Ectodermal cell (in vitro differentiated cells): Measurements from ENCODE around the gene DCUN1D4.

Experiments
- H3K27ac ChIP-seq: 2 replicates; pipeline ENCODE4 v1.7.0; 2013; ENCODE audit warnings: mild to moderate bottlenecking, low read depth, low read length; ENCODE audit not compliant: insufficient read depth, poor library complexity, severe bottlenecking
- H3K27me3 ChIP-seq: 2 replicates; pipeline ENCODE4 v1.7.0; 2013; ENCODE audit warnings: mild to moderate bottlenecking, low read length; ENCODE audit not compliant: insufficient read depth, control insufficient read depth, poor library complexity, severe bottlenecking
- H3K36me3 ChIP-seq: one replicate; pipeline ENCODE4 v1.7.0; 2013; ENCODE audit warnings: low read length; ENCODE audit not compliant: control insufficient read depth, insufficient read depth
- H3K4me1 ChIP-seq: one replicate; pipeline ENCODE4 v1.7.0; 2013; ENCODE audit warnings: low read length; ENCODE audit not compliant: control insufficient read depth, insufficient read depth
- H3K4me3 ChIP-seq: 2 replicates; pipeline ENCODE4 v1.7.0; 2013; ENCODE audit warnings: low read depth, low read length, control low read depth; ENCODE audit not compliant: insufficient read depth
- H3K9me3 ChIP-seq: 2 replicates; pipeline ENCODE4 v1.7.0; 2013; ENCODE audit warnings: mild to moderate bottlenecking, low read length, moderate library complexity; ENCODE audit not compliant: control insufficient read depth
- WGBS, 2 experiments: methylation state at CpG; one replicate each; pipeline ENCODE4 v1.1.7; 2013; ENCODE audit warnings: missing lambda C conversion rate in 2 of 2; 5-methylcytosine and 5-hydroxymethylcytosine counted together

The DCUN1D4 gene

DNA sequence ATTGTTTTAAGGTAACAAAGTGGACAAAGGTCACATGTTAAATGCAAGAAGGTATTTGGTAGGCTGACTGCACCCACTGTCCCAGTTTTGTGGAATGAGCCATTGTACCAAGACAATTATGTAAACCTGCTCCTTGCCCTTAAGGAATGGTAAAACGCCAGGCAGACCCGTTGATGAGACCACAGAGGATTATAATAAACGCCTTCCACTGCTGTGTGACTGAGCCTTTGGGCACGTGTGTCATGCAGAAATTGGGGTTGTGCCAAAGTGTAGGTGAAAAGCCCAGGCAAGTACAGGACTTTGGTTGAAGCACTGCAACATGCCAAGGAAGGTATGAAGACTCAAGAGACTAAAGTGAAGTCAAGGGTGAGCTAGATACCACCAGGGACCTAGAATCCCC lies 117.5 kb downstream of the DCUN1D4 start:
- no peaks in the 10 kb centered on the region for H3K27me3 ChIP-seq
- no peak overlapping the region for H3K4me3 ChIP-seq
- H3K4me1 ChIP-seq = no peaks in the 10 kb centered on the region
- no peaks in the 10 kb centered on the region for H3K36me3 ChIP-seq
- 91% methylated on average over 4 of the region's 4 CpGs for WGBS, 2 experiments
- H3K9me3 ChIP-seq = no peaks in the 10 kb centered on the region
- H3K27ac ChIP-seq = no peak overlapping the region

DNA sequence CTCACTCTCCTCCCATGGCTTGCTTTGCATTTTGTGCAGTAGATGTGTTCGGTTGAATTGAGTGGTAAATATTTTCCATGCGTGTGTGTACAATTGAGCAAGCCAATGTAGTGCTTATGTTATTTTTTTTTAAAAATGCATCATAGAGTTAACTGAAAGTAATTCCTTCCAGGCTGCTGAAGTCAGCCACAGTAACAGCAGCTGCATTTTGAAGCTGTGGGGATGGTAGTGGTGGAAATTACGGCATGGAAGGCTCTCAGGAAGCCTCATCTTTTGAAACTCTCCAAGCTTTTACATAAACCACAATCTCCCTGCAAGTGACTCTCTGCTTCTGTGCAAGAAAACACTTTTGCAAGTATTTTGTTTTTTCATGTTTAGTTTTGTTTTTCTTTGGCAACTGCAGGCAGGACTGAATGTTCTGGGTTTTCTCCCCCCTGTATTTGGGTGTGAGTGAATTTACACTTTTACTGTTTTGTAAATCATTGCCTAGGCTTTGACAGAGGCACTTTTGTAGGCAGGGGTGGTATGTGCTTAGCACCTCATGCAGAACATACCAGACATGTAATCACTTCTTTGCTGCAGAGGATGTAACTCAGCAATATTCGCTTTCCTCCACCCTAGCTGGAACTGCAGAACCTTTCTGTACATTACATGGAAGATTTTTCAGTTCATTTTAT lies 121.0 kb downstream of the DCUN1D4 start:
- Histone ChIP-seq H3K9me3 (peaks cover 2% of the 10 kb centered on the region), H3K4me1 (no peaks in the 10 kb centered on the region), H3K27me3 (no peaks in the 10 kb centered on the region), H3K36me3 (no peaks in the 10 kb centered on the region), H3K27ac (no peak overlapping the region), H3K4me3 (no peak overlapping the region)
- 95 to 96% methylated on average over 4 of the region's 4 CpGs for WGBS, 2 experiments

DNA sequence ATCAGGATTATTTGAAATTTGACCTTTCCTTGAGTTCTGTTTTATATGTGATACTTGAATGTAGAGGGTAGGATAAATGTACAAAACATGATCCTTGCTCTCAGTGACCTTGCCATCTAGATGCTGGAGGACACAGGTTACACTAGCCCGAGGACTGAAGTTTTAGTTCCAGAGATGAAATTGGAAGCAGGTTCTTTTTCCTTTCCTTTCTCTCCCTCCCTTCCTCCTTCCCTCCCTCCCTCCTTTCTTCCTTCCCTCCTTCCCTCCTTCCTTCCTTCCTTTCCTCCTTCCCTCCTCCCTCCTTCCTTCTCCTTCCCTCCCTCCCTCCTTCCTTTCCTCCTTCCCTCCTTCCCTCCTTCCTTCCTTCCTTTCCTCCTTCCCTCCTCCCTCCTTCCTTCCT lies 122.9 kb downstream of the DCUN1D4 start:
- Histone ChIP-seq H3K27me3 (no peaks in the 10 kb centered on the region), H3K9me3 (peaks cover 2% of the 10 kb centered on the region), H3K4me3 (no peak overlapping the region), H3K27ac (no peak overlapping the region), H3K36me3 (no peaks in the 10 kb centered on the region), H3K4me1 (no peaks in the 10 kb centered on the region)
- 83 to 91% methylated on average over 1 of the region's 1 CpG for WGBS, 2 experiments
